H9 (cell line): ENCODE measurements around the gene LMX1A. TPM values are rescaled to one million over a fixed set of nuclear protein-coding genes. Genes with fewer than 3 reads are reported as not detected.

Experiments used
- DNase-seq: peaks from one replicate; pipeline ENCODE4 v3.0.0-alpha.2; 2017
- H2AFZ ChIP-seq: one replicate; pipeline ENCODE4 v1.6.1; 2013; ENCODE audit warnings: mild to moderate bottlenecking, low read length, control low read depth, moderate library complexity
- H2AK5ac ChIP-seq: 2 replicates; pipeline ENCODE4 v1.6.1; 2013; ENCODE audit warnings: low read length, control low read depth, mixed read lengths; ENCODE audit not compliant: insufficient read length
- H2BK120ac ChIP-seq: one replicate; pipeline ENCODE4 v1.6.1; 2013; ENCODE audit warnings: low read depth, mild to moderate bottlenecking, low read length, control low read depth, inconsistent platforms; ENCODE audit not compliant: poor library complexity, severe bottlenecking
- H2BK12ac ChIP-seq: 2 replicates; pipeline ENCODE4 v1.6.1; 2013; ENCODE audit warnings: low read length, control low read depth, mixed read lengths, low read depth; ENCODE audit not compliant: insufficient read length
- H2BK15ac ChIP-seq: 2 replicates; pipeline ENCODE4 v1.6.1; 2013; ENCODE audit warnings: low read depth, low read length, control low read depth
- H2BK20ac ChIP-seq: one replicate; pipeline ENCODE4 v1.6.1; 2013; ENCODE audit warnings: low read depth, mild to moderate bottlenecking, low read length, control low read depth, inconsistent platforms; ENCODE audit not compliant: poor library complexity, severe bottlenecking
- H2BK5ac ChIP-seq: 2 replicates; pipeline ENCODE4 v1.6.1; 2013; ENCODE audit warnings: low read length, control low read depth, mixed read lengths; ENCODE audit not compliant: insufficient read length
- H3K14ac ChIP-seq: 2 replicates; pipeline ENCODE4 v1.6.1; 2013; ENCODE audit warnings: low read length, control low read depth; ENCODE audit not compliant: insufficient read depth
- H3K18ac ChIP-seq: 2 replicates; pipeline ENCODE4 v1.6.1; 2013; ENCODE audit warnings: low read depth, mild to moderate bottlenecking, mixed read lengths, low read length, control low read depth; ENCODE audit not compliant: insufficient read length
- H3K23ac ChIP-seq: 2 replicates; pipeline ENCODE4 v1.6.1; 2013; ENCODE audit warnings: low read length, control low read depth, mixed read lengths, low read depth; ENCODE audit not compliant: insufficient read length
- H3K23me2 ChIP-seq: 2 replicates; pipeline ENCODE4 v1.6.1; 2013; ENCODE audit warnings: low read depth, mild to moderate bottlenecking, mixed read lengths, low read length, control low read depth; ENCODE audit not compliant: insufficient read length, poor library complexity, severe bottlenecking
- H3K27ac ChIP-seq: 2 replicates; pipeline ENCODE4 v1.5.1; 2013; ENCODE audit warnings: low read length, control low read depth, mixed read lengths, low read depth; ENCODE audit not compliant: insufficient read length
- H3K27me3 ChIP-seq: 2 replicates; pipeline ENCODE4 v1.6.1; 2013; ENCODE audit warnings: low read length, control low read depth, inconsistent platforms; ENCODE audit not compliant: insufficient read depth
- H3K4ac ChIP-seq: 2 replicates; pipeline ENCODE4 v1.6.1; 2013; ENCODE audit warnings: low read depth, mild to moderate bottlenecking, control low read depth, inconsistent platforms, low read length, moderate library complexity
- H3K4me1 ChIP-seq: 2 replicates; pipeline ENCODE4 v1.6.1; 2013; ENCODE audit warnings: low read length, control low read depth, inconsistent platforms; ENCODE audit not compliant: insufficient read depth
- H3K4me2 ChIP-seq: 2 replicates; pipeline ENCODE4 v1.6.1; 2013; ENCODE audit warnings: low read length, control low read depth, mixed read lengths; ENCODE audit not compliant: insufficient read length, insufficient read depth
- H3K56ac ChIP-seq: 2 replicates; pipeline ENCODE4 v1.6.1; 2013; ENCODE audit warnings: low read depth, mild to moderate bottlenecking, mixed read lengths, low read length, control low read depth; ENCODE audit not compliant: insufficient read length
- H3K79me1 ChIP-seq: 2 replicates; pipeline ENCODE4 v1.6.1; 2013; ENCODE audit warnings: low read depth, mild to moderate bottlenecking, moderate library complexity, low read length, control low read depth, inconsistent platforms; ENCODE audit not compliant: insufficient read depth, poor library complexity, severe bottlenecking
- H3K79me2 ChIP-seq: 2 replicates; pipeline ENCODE4 v1.6.1; 2013; ENCODE audit warnings: low read length, control low read depth, inconsistent platforms; ENCODE audit not compliant: insufficient read depth
- H3K9ac ChIP-seq: 2 replicates; pipeline ENCODE4 v1.6.1; 2013; ENCODE audit warnings: low read length, control low read depth, mixed read lengths; ENCODE audit not compliant: insufficient read length; ENCODE audit errors: extremely low read depth
- H3K9me3 ChIP-seq: one replicate; pipeline ENCODE4 v1.6.1; 2013; ENCODE audit warnings: low read depth, low read length, inconsistent platforms; ENCODE audit not compliant: control insufficient read depth
- H3T11ph ChIP-seq: one replicate; pipeline ENCODE4 v1.6.1; 2013; ENCODE audit warnings: mild to moderate bottlenecking, low read length, control low read depth, inconsistent platforms
- H4K20me1 ChIP-seq: one replicate; pipeline ENCODE4 v1.6.1; 2013; ENCODE audit not compliant: control insufficient read depth, insufficient read length, insufficient read depth
- H4K5ac ChIP-seq: 2 replicates; pipeline ENCODE4 v1.6.1; 2013; ENCODE audit warnings: low read depth, mild to moderate bottlenecking, mixed read lengths, low read length, control low read depth; ENCODE audit not compliant: insufficient read length
- H4K8ac ChIP-seq: replicated peaks from 2 replicates; pipeline ENCODE4 v1.6.1; 2013; ENCODE audit warnings: low read length, control low read depth, mixed read lengths, low read depth; ENCODE audit not compliant: insufficient read length
- H4K91ac ChIP-seq: 2 replicates; pipeline ENCODE4 v1.6.1; 2013; ENCODE audit warnings: low read depth, mild to moderate bottlenecking, moderate library complexity, mixed read lengths, low read length, control low read depth; ENCODE audit not compliant: insufficient read length
- H3K27ac Mint-ChIP-seq, 3 experiments: 2 replicates in 2 of 3; 3 replicates in 1 of 3; pipeline ENCODE4 v1.8.0; 2020 to 2021; ENCODE audit warnings: mixed read lengths in 3 of 3, mild to moderate bottlenecking in 1 of 3, moderate library complexity in 1 of 3
- H3K27me3 Mint-ChIP-seq: 2 replicates; pipeline ENCODE4 v1.8.0; 2021; ENCODE audit warnings: low read depth, mild to moderate bottlenecking, moderate library complexity, mixed read lengths
- H3K36me3 Mint-ChIP-seq, 3 experiments: 2 replicates in 2 of 3; 3 replicates in 1 of 3; pipeline ENCODE4 v1.8.0; 2020 to 2021; ENCODE audit warnings: low read depth in 3 of 3, mixed read lengths in 3 of 3; ENCODE audit not compliant: insufficient read depth in 1 of 3
- H3K4me1 Mint-ChIP-seq, 2 experiments: 2 replicates each; pipeline ENCODE4 v1.8.0; 2020; ENCODE audit warnings: mixed read lengths in 2 of 2
- H3K4me3 Mint-ChIP-seq, 2 experiments: 2 replicates in 1 of 2; 3 replicates in 1 of 2; pipeline ENCODE4 v1.8.0; 2020 to 2021; ENCODE audit warnings: mild to moderate bottlenecking in 2 of 2, mixed read lengths in 2 of 2, moderate library complexity in 1 of 2
- H3K9me3 Mint-ChIP-seq, 2 experiments: 2 replicates in 1 of 2; 3 replicates in 1 of 2; pipeline ENCODE4 v1.8.0; 2020; ENCODE audit warnings: mild to moderate bottlenecking in 2 of 2, mixed read lengths in 2 of 2, moderate library complexity in 1 of 2
- CTCF ChIP-seq: fragments of 200-600 bp; sonication (generic); conservative IDR thresholded peaks from 3 replicates; pipeline ENCODE4 v1.8.0; 2021; ENCODE audit warnings: antibody characterized with exemption, mild to moderate bottlenecking
- WGBS: extraction: QIAGEN DNeasy Blood & Tissue Kit; methylation state at CpG from one replicate; pipeline ENCODE4 v1.1.7; 2013; ENCODE audit warnings: missing lambda C conversion rate, low lambda C conversion rate, mixed read lengths; ENCODE audit not compliant: insufficient read length; ENCODE audit errors: extremely low coverage; 5-methylcytosine and 5-hydroxymethylcytosine counted together
- total RNA-seq: library from RNA; stranded (reverse); gene quantifications from 2 replicates; pipeline ENCODE4 v1.2.1, GENCODE V29; 2021

LMX1A gene
- total RNA-seq, 1 experiment from 2014 or later, result not detected

GRCh38 chr1:165355139-165355976 is 1.2 kb downstream of the LMX1A start:
- Mint-ChIP-seq H3K27ac (no peak overlapping the region), H3K36me3 (no peaks in the 10 kb centered on the region; a peak in 2 of 7 replicates), H3K4me3 (peak overlapping the region; percentile 53 to 88), H3K4me1 (peaks cover 46 to 51% of the 10 kb centered on the region in 2 experiments), H3K27me3 (peaks cover 99% of the 10 kb centered on the region), H3K9me3 (peaks cover 2 to 6% of the 10 kb centered on the region in 2 experiments; a peak in 2 of 5 replicates)
- Histone ChIP-seq H3T11ph (no peak overlapping the region), H3K9ac (no peak overlapping the region), H3K79me2 (no peaks in the 10 kb centered on the region), H3K23ac (no peak overlapping the region), H3K4me1 (no peaks in the 10 kb centered on the region), H4K5ac (no peak overlapping the region), H3K56ac (no peak overlapping the region), H3K27ac (no peak overlapping the region), H2BK20ac (no peak overlapping the region), H2BK5ac (no peak overlapping the region), H2AFZ (no peak overlapping the region), H4K91ac (no peak overlapping the region), H3K4me2 (peak overlapping the region; percentile 64), H2BK12ac (no peak overlapping the region), H4K8ac (no peak overlapping the region), H2AK5ac (no peak overlapping the region), H3K9me3 (no peaks in the 10 kb centered on the region), H2BK120ac (no peak overlapping the region), H2BK15ac (no peak overlapping the region), H3K27me3 (peaks cover 81% of the 10 kb centered on the region), H3K4ac (no peak overlapping the region), H3K14ac (no peak overlapping the region), H4K20me1 (no peaks in the 10 kb centered on the region), H3K18ac (no peak overlapping the region), H3K23me2 (peaks cover 36% of the 10 kb centered on the region), H3K79me1 (no peaks in the 10 kb centered on the region)
- no CpG with 5 or more reads among the region's 53 CpGs for WGBS
- TF ChIP-seq CTCF, result no peak
- DNase-seq, result peak; percentile 59
